Endothelial cell of umbilical vein (primary cell): Measurements from ENCODE around the gene OR7D4. TPM values are rescaled to one million over a fixed set of nuclear protein-coding genes. Genes with fewer than 3 reads are reported as not detected.

Experiments
- BruUV-seq: library from RNA; stranded (reverse); fragments of 400-500 nt; replicated peaks from 2 replicates; lab custom pipeline; 2021; lab: Mats Ljungman, UMichigan
- CTCF ChIA-PET: fragments of 300-600, 350-600 bp; sonication (Branson Sonifier 250); formaldehyde crosslinking; loops from one replicate; lab custom pipeline; 2021; ENCODE audit warnings: antibody characterized with exemption, inconsistent platforms; lab: Charles Lee
- POLR2A ChIA-PET: fragments of 300-600, 350-600 bp; sonication (Branson Sonifier 250); formaldehyde crosslinking; loops from one replicate; lab custom pipeline; 2021; ENCODE audit warnings: antibody characterized with exemption, inconsistent platforms; lab: Charles Lee
- DNase-seq: peaks from one replicate; pipeline ENCODE4 v3.0.0-alpha.2; 2011; ENCODE audit warnings: low read depth, low spot score
- FAIRE-seq: peaks from 2 replicates; lab custom pipeline; 2011; peaks lifted over from hg19 to GRCh38; lab: Jason Lieb, UNC
- H2AFZ ChIP-seq: 2 replicates; pipeline ENCODE4 v1.6.0; 2012; ENCODE audit warnings: low read depth, low read length, control low read depth, inconsistent platforms
- H3K27ac ChIP-seq: 2 replicates; pipeline ENCODE4 v1.5.1; 2011; ENCODE audit warnings: low read depth, mild to moderate bottlenecking, control low read depth, low read length, moderate library complexity; ENCODE audit not compliant: insufficient read depth
- H3K27me3 ChIP-seq, 2 experiments: 2 replicates each; pipeline versions ENCODE4 v1.6.0 to v1.6.1; 2011; ENCODE audit warnings: low read length in 2 of 2, mixed read lengths in 1 of 2; ENCODE audit not compliant: control insufficient read depth in 2 of 2, insufficient read depth in 2 of 2
- H3K36me3 ChIP-seq, 2 experiments: 2 replicates in 1 of 2; 3 replicates in 1 of 2; pipeline ENCODE4 v1.5.1; 2011; ENCODE audit warnings: low read length in 2 of 2, mild to moderate bottlenecking in 1 of 2, moderate library complexity in 1 of 2; ENCODE audit not compliant: control insufficient read depth in 2 of 2, insufficient read depth in 2 of 2; ENCODE audit errors: extremely low read depth in 1 of 2
- H3K4me1 ChIP-seq: 3 replicates; pipeline ENCODE4 v1.5.1; 2011; ENCODE audit warnings: mild to moderate bottlenecking, low read length; ENCODE audit not compliant: control insufficient read depth, insufficient read depth; ENCODE audit errors: extremely low read depth
- H3K4me2 ChIP-seq: 2 replicates; pipeline ENCODE4 v1.6.1; 2011; ENCODE audit warnings: low read length, control low read depth, mixed read lengths; ENCODE audit not compliant: insufficient read depth
- H3K4me3 ChIP-seq, 3 experiments: fragments of 200-600 bp in 1 of 3; sonication (generic), shearing (Covaris generic) in 1 of 3; replicated peaks in 1 of 3; 2 replicates each; pipeline ENCODE4 v1.5.1; 2011 to 2016; ENCODE audit warnings: control low read depth in 3 of 3, low read length in 3 of 3, mild to moderate bottlenecking in 2 of 3, inconsistent platforms in 1 of 3, low read depth in 1 of 3, moderate library complexity in 1 of 3; ENCODE audit not compliant: insufficient read depth in 1 of 3
- H3K79me2 ChIP-seq: 2 replicates; pipeline ENCODE4 v1.6.0; 2012; ENCODE audit warnings: low read length, inconsistent platforms; ENCODE audit not compliant: control insufficient read depth, insufficient read depth
- H3K9ac ChIP-seq: replicated peaks from 2 replicates; pipeline ENCODE3; 2011; ENCODE audit warnings: low read length, control low read depth; ENCODE audit not compliant: insufficient read depth; ENCODE audit errors: extremely low read depth
- H3K9me1 ChIP-seq: replicated peaks from 3 replicates; pipeline ENCODE4 v1.6.0; 2011; ENCODE audit warnings: mild to moderate bottlenecking, low read length; ENCODE audit not compliant: control insufficient read depth, insufficient read depth; ENCODE audit errors: extremely low read depth
- H3K9me3 ChIP-seq: replicated peaks from 2 replicates; pipeline ENCODE4 v1.5.1; 2012; ENCODE audit warnings: low read length, inconsistent platforms; ENCODE audit not compliant: control insufficient read depth, insufficient read depth
- H4K20me1 ChIP-seq: replicated peaks from 2 replicates; pipeline ENCODE3; 2011; ENCODE audit warnings: mild to moderate bottlenecking, low read length; ENCODE audit not compliant: control insufficient read depth, insufficient read depth; ENCODE audit errors: extremely low read depth
- EZH2 ChIP-seq: IDR thresholded peaks from 2 replicates; pipeline ENCODE4 v1.6.1; 2012; ENCODE audit warnings: borderline replicate concordance, low read depth, mild to moderate bottlenecking, moderate library complexity, low read length, inconsistent platforms; ENCODE audit not compliant: severe bottlenecking
- FOS ChIP-seq: IDR thresholded peaks from 2 replicates; pipeline ENCODE4 v1.6.1; 2011; ENCODE audit warnings: mild to moderate bottlenecking, low read length, moderate library complexity, borderline replicate concordance; ENCODE audit not compliant: insufficient read depth
- GATA2 ChIP-seq: IDR thresholded peaks from 2 replicates; pipeline ENCODE4 v1.7.0; 2011; ENCODE audit warnings: low read depth, mild to moderate bottlenecking, moderate library complexity, mixed read lengths, low read length; ENCODE audit not compliant: insufficient read length, insufficient read depth
- JUN ChIP-seq: IDR thresholded peaks from 2 replicates; pipeline ENCODE4 v1.6.1; 2011; ENCODE audit warnings: borderline replicate concordance, low read depth; ENCODE audit not compliant: insufficient read length, insufficient read depth
- MAX ChIP-seq: IDR thresholded peaks from 2 replicates; pipeline ENCODE4 v1.6.1; 2011; ENCODE audit not compliant: insufficient read depth, insufficient read length
- MYC ChIP-seq: IDR thresholded peaks from one replicate; pipeline ENCODE4 v1.6.1; 2011; ENCODE audit warnings: mild to moderate bottlenecking, low read depth, low read length
- POLR2A ChIP-seq: IDR thresholded peaks from 2 replicates; pipeline ENCODE4 v1.6.1; 2012; ENCODE audit warnings: low read depth, mild to moderate bottlenecking, control low read depth, low read length
- POLR2AphosphoS5 ChIP-seq: IDR thresholded peaks from 2 replicates; pipeline ENCODE4 v1.6.1; 2012; ENCODE audit warnings: low read depth, mild to moderate bottlenecking, control low read depth, low read length, moderate library complexity; ENCODE audit not compliant: insufficient read depth
- dilution Hi-C: fragments of 300-500 bp; cut with MboI; formaldehyde crosslinking; loops from one replicate; pipeline ENCODE4 v1.15.0; 2019; ENCODE audit warnings: low sequenced_read_pairs; ENCODE audit not compliant: extremely low pct_ligation_motif_present
- intact Hi-C: fragments of 100-400 bp; cut with micrococcal nuclease; formaldehyde crosslinking; loops from one replicate; pipeline ENCODE4 v1.10.0; 2022
- polyA plus RNA-seq, 4 experiments: library from polyadenylated mRNA; depleted of rRNA in 3 of 4; stranded (reverse) in 3 of 4; unstranded in 1 of 4; fragments of >200 nt; gene quantifications; 2 replicates each; pipeline versions ENCODE4 v1.2.1 to v1.2.3, GENCODE V29; 2011 to 2012; ENCODE audit warnings: missing spikeins in 1 of 4
- total RNA-seq: library from RNA; stranded (reverse); gene quantifications from 2 replicates; pipeline ENCODE4 v1.2.3, GENCODE V29; 2021
- TF ChIP-seq, protein P1 (sequence below), 2 donors: IDR thresholded peaks; 1 replicate in 1 of 2; 2 replicates in 1 of 2; pipeline ENCODE4 v1.5.1; 2011; ENCODE audit warnings: low read length in 2 of 2, mild to moderate bottlenecking in 2 of 2, moderate library complexity in 2 of 2, control low read depth in 1 of 2, inconsistent platforms in 1 of 2, low read depth in 1 of 2; ENCODE audit not compliant: insufficient read depth in 1 of 2; ENCODE audit errors: extremely low read depth in 1 of 2

Gene OR7D4
- total and polyA plus RNA-seq, 2 donors (not counting 3 experiments of a cell fraction or from before 2014, with no cell fraction given) = not detected

DNA sequence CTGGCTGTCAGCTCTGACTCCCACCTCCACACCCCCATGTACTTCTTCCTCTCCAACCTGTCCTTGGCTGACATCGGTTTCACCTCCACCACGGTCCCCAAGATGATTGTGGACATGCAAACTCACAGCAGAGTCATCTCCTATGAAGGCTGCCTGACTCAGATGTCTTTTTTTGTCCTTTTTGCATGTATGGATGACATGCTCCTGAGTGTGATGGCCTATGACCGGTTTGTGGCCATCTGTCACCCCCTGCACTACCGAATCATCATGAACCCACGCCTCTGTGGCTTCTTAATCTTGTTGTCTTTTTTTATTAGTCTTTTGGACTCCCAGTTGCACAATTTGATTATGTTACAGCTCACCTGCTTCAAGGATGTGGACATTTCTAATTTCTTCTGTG is 31.8 kb upstream of the OR7D4 start:
- dilution Hi-C loops = no loop called here
- no peaks in the 10 kb centered on the region for H3K79me2 ChIP-seq
- FAIRE-seq (no peak), DNase-seq (no peak)
- BruUV-seq = no TSS peak
- H3K36me3 ChIP-seq = no peaks in the 10 kb centered on the region
- no peaks in the 10 kb centered on the region for H3K27me3 ChIP-seq
- H3K4me3 ChIP-seq = no peak overlapping the region
- H3K4me2 ChIP-seq = no peak overlapping the region
- ChIA-PET CTCF (no interaction called here), POLR2A (no interaction called here)
- H3K4me1 ChIP-seq = no peaks in the 10 kb centered on the region
- intact Hi-C loops = no loop called here
- H3K9me3 ChIP-seq = peaks cover 2% of the 10 kb centered on the region
- H3K9ac ChIP-seq = no peak overlapping the region
- no peak overlapping the region for H2AFZ ChIP-seq
- no peaks in the 10 kb centered on the region for H4K20me1 ChIP-seq
- H3K27ac ChIP-seq = no peak overlapping the region
- TF ChIP-seq POLR2A = no peak
- TF ChIP-seq, protein P1, sequence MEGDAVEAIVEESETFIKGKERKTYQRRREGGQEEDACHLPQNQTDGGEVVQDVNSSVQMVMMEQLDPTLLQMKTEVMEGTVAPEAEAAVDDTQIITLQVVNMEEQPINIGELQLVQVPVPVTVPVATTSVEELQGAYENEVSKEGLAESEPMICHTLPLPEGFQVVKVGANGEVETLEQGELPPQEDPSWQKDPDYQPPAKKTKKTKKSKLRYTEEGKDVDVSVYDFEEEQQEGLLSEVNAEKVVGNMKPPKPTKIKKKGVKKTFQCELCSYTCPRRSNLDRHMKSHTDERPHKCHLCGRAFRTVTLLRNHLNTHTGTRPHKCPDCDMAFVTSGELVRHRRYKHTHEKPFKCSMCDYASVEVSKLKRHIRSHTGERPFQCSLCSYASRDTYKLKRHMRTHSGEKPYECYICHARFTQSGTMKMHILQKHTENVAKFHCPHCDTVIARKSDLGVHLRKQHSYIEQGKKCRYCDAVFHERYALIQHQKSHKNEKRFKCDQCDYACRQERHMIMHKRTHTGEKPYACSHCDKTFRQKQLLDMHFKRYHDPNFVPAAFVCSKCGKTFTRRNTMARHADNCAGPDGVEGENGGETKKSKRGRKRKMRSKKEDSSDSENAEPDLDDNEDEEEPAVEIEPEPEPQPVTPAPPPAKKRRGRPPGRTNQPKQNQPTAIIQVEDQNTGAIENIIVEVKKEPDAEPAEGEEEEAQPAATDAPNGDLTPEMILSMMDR (IDR thresholded peaks at IDR 0.05; ENCODE audit: extremely low read depth in 1 of 2, insufficient read depth in 1 of 2, low read depth in 1 of 2, low read length in 2 of 2) = no peak
- no peak for TF ChIP-seq GATA2
- TF ChIP-seq POLR2AphosphoS5 = no peak
- TF ChIP-seq MAX = no peak
- no peaks in the 10 kb centered on the region for H3K9me1 ChIP-seq

- TF ChIP-seq POLR2A (no peak), GATA2 (no peak), JUN (no peak), EZH2 (no peak), FOS (no peak), MYC (no peak), MAX (no peak), POLR2AphosphoS5 (no peak)
- TF ChIP-seq, protein P1 (IDR thresholded peaks at IDR 0.05; ENCODE audit: extremely low read depth in 1 of 2, insufficient read depth in 1 of 2, low read depth in 1 of 2, low read length in 2 of 2) = no peak
- no peaks in the 10 kb centered on the region for H4K20me1 ChIP-seq
- H3K4me1 ChIP-seq = no peaks in the 10 kb centered on the region
- intact Hi-C loops (no loop called here), dilution Hi-C loops (no loop called here)
- no peaks in the 10 kb centered on the region for H3K36me3 ChIP-seq
- no peak within 1 kb of the TSS for H3K27ac ChIP-seq
- no peaks in the 10 kb centered on the region for H3K27me3 ChIP-seq
- DNase-seq = no peak
- POLR2A ChIA-PET = no interaction called here
- H3K9me1 ChIP-seq = no peaks in the 10 kb centered on the region
- no peaks in the 10 kb centered on the region for H3K79me2 ChIP-seq
- H3K4me2 ChIP-seq = no peak within 1 kb of the TSS
- no peak for FAIRE-seq
- no peak within 1 kb of the TSS for H2AFZ ChIP-seq
- no TSS peak for BruUV-seq
- H3K4me3 ChIP-seq = no peak within 1 kb of the TSS
- no peak within 1 kb of the TSS for H3K9ac ChIP-seq
- CTCF ChIA-PET = no interaction called here
- peaks cover 2% of the 10 kb centered on the region for H3K9me3 ChIP-seq
Observed at GRCh38 chr19:9250630-9251029, 31.2 kb upstream of the OR7D4 start, which contains the start of gene OR7E24. Gene OR7E24, plus strand, starts transcription at chr19:9250930. Its CDS starts 114 bp downstream, at chr19:9251044.
